Measurements from ENCODE around the gene DEFB110. TPM values are rescaled to one million over a fixed set of nuclear protein-coding genes. Genes with fewer than 3 reads are reported as not detected.

Gene DEFB110
- total and polyA plus RNA-seq, 8 donors = not detected

Other genes with a start within 250 kb of the DEFB110 start
- gene PGK2, start 234.7 kb downstream of the DEFB110 start, total RNA-seq = not detected
- gene PGK2, start 234.7 kb downstream of the DEFB110 start, polyA plus RNA-seq = not detected
- not detected for gene CRISP1, start 155.5 kb downstream of the DEFB110 start, total RNA-seq
- gene CRISP1, start 155.5 kb downstream of the DEFB110 start, polyA plus RNA-seq = not detected
- gene DEFB114, start 57.8 kb downstream of the DEFB110 start, total RNA-seq = not detected
- gene DEFB114, start 57.8 kb downstream of the DEFB110 start, polyA plus RNA-seq = not detected
- gene DEFB113, start 52.4 kb downstream of the DEFB110 start, total RNA-seq = not detected
- gene DEFB113, start 52.4 kb downstream of the DEFB110 start, polyA plus RNA-seq = not detected
- gene DEFB112, start 27.9 kb upstream of the DEFB110 start, total RNA-seq = not detected
- not detected for gene DEFB112, start 27.9 kb upstream of the DEFB110 start, polyA plus RNA-seq

All from pancreas (tissue), 8 donors.